Gastroesophageal sphincter (tissue), 3 donors: ENCODE data around the gene SECTM1.

Experiments
- EP300 ChIP-seq: sonication (generic); formaldehyde crosslinking; IDR thresholded peaks from one replicate; pipeline ENCODE4 v1.6.1; 2017; ENCODE audit warnings: antibody characterized with exemption, mild to moderate bottlenecking
- POLR2A ChIP-seq, 2 donors: fragments of 450-650 bp; IDR thresholded peaks; one replicate each; pipeline ENCODE4 v1.6.1; 2017; ENCODE audit warnings: antibody characterized with exemption in 2 of 2, mild to moderate bottlenecking in 2 of 2, moderate library complexity in 1 of 2
- POLR2AphosphoS5 ChIP-seq: sonication (generic); formaldehyde crosslinking; IDR thresholded peaks from one replicate; pipeline ENCODE4 v1.6.1; 2017; ENCODE audit warnings: antibody characterized with exemption
- TF ChIP-seq, protein P1 (sequence below), 4 experiments: fragments of 200-600 bp in 2 of 4; fragments of 450-650 bp in 2 of 4; sonication (generic) in 1 of 4; IDR thresholded peaks; one replicate each; pipeline ENCODE4 v1.5.1; 2017 to 2019; ENCODE audit warnings: antibody characterized with exemption in 4 of 4, mild to moderate bottlenecking in 2 of 4, moderate library complexity in 2 of 4

DNA sequence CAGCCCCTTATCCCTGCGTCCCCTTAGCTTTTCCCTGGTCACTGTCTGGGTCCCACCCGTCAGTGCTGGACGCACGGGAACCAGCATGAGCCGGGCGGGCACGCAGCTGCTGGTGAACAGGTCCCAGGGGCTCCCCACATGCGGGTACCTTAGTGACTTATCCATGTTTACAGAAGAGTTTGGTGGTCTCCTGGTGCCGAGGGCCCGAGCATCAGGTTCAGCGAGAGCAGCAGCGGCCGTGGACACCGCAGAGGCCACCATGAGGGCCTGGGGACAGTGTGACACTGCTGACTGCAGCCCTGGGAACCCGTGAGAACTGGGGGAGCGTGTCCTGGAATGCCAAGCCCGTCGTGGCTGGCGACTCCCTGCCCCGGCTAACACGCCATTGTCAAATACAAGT is 22.7 kb downstream of the SECTM1 start:
- TF ChIP-seq POLR2AphosphoS5 (no peak), POLR2A (IDR thresholded peaks at IDR 0.05) (no peak), EP300 (no peak)
- TF ChIP-seq, protein P1, sequence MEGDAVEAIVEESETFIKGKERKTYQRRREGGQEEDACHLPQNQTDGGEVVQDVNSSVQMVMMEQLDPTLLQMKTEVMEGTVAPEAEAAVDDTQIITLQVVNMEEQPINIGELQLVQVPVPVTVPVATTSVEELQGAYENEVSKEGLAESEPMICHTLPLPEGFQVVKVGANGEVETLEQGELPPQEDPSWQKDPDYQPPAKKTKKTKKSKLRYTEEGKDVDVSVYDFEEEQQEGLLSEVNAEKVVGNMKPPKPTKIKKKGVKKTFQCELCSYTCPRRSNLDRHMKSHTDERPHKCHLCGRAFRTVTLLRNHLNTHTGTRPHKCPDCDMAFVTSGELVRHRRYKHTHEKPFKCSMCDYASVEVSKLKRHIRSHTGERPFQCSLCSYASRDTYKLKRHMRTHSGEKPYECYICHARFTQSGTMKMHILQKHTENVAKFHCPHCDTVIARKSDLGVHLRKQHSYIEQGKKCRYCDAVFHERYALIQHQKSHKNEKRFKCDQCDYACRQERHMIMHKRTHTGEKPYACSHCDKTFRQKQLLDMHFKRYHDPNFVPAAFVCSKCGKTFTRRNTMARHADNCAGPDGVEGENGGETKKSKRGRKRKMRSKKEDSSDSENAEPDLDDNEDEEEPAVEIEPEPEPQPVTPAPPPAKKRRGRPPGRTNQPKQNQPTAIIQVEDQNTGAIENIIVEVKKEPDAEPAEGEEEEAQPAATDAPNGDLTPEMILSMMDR (IDR thresholded peaks at IDR 0.05), result no peak
